Lung (tissue), 12 donors: ENCODE measurements around the gene RERG. TPM values are rescaled to one million over a fixed set of nuclear protein-coding genes. Genes with fewer than 3 reads are reported as not detected.

Source experiments
- ATAC-seq: fragments of 200-7000 bp; cut with Tn5 transposase; one replicate; pipeline ENCODE4 v1.9.1; 2020; ENCODE audit warnings: moderate number of reproducible peaks; ENCODE audit not compliant: insufficient read depth, low FRiP score
- DNase-seq, 3 donors: peaks; one replicate each; pipeline ENCODE4 v3.0.0-alpha.2; 2013 to 2017
- H3K27ac ChIP-seq, 2 donors: one replicate each; pipeline ENCODE4 v1.5.1; 2013; ENCODE audit warnings: mild to moderate bottlenecking in 2 of 2, moderate library complexity in 2 of 2, control low read depth in 1 of 2, inconsistent platforms in 1 of 2, low read depth in 1 of 2, low read length in 1 of 2
- H3K27me3 ChIP-seq, 3 donors: one replicate each; pipeline ENCODE4 v1.5.1; 2013; ENCODE audit warnings: low read length in 2 of 3; ENCODE audit not compliant: control insufficient read depth in 3 of 3, insufficient read depth in 3 of 3
- H3K36me3 ChIP-seq, 4 donors: one replicate each; pipeline ENCODE4 v1.5.1; 2013; ENCODE audit warnings: low read length in 4 of 4, mild to moderate bottlenecking in 1 of 4, moderate library complexity in 1 of 4; ENCODE audit not compliant: control insufficient read depth in 4 of 4, insufficient read depth in 4 of 4
- H3K4me1 ChIP-seq, 5 donors: one replicate each; pipeline ENCODE4 v1.5.1; 2013; ENCODE audit warnings: low read length in 5 of 5, mild to moderate bottlenecking in 2 of 5, moderate library complexity in 1 of 5; ENCODE audit not compliant: control insufficient read depth in 5 of 5, insufficient read depth in 5 of 5
- H3K4me3 ChIP-seq: one replicate; pipeline ENCODE4 v1.5.1; 2013; ENCODE audit warnings: mild to moderate bottlenecking, control low read depth, moderate library complexity
- H3K9ac ChIP-seq, 2 donors: one replicate each; pipeline ENCODE4 v1.5.1; 2013; ENCODE audit warnings: low read length in 2 of 2, control low read depth in 1 of 2; ENCODE audit not compliant: insufficient read depth in 1 of 2
- H3K9me3 ChIP-seq, 4 donors: one replicate each; pipeline ENCODE4 v1.5.1; 2013; ENCODE audit warnings: low read length in 3 of 4, mild to moderate bottlenecking in 1 of 4, moderate library complexity in 1 of 4; ENCODE audit not compliant: control insufficient read depth in 4 of 4, insufficient read depth in 3 of 4
- CTCF ChIP-seq: IDR thresholded peaks from 2 replicates; pipeline ENCODE4 v1.5.1; 2012; ENCODE audit warnings: mild to moderate bottlenecking; ENCODE audit errors: control extremely low read depth, extremely low read depth
- WGBS, 2 donors: extraction: QIAGEN DNeasy Blood & Tissue Kit; methylation state at CpG; one replicate each; pipeline ENCODE4 v1.1.7; 2013; 5-methylcytosine and 5-hydroxymethylcytosine counted together
- polyA plus RNA-seq, 2 donors: library from polyadenylated mRNA; stranded (reverse); fragments of 200-250 nt; gene quantifications; one replicate each; pipeline ENCODE4 v1.2.1, GENCODE V29; 2013
- total RNA-seq, 2 donors: library from RNA; depleted of rRNA in 1 of 2; stranded (reverse); fragments of >200 nt in 1 of 2; gene quantifications; one replicate each; pipeline ENCODE4 v1.2.1, GENCODE V29; 2014 to 2021
- donor health status: control.
- donor health status: control.
- donor health status: Bipolar disorder and iron deficiency.
- donor health status: healthy.
- donor health status: DM: yes; HTN: yes; CAD: no.

Gene RERG
- total and polyA plus RNA-seq, 4 donors: 3.3 to 20.1 (median 8.5) TPM

GRCh38 chr12:15225136-15225862, 4.1 kb upstream of the RERG start:
- peaks cover 0 to 17% (median 0%) of the 10 kb centered on the region in 5 donors for H3K4me1 ChIP-seq
- no peak for TF ChIP-seq CTCF
- ATAC-seq (no peak), DNase-seq (peak; percentile 50 to 86 (median 76))
- H3K9ac ChIP-seq: no peak overlapping the region
- no peaks in the 10 kb centered on the region for H3K36me3 ChIP-seq
- peaks cover 0 to 3% (median 0%) of the 10 kb centered on the region in 3 donors for H3K27me3 ChIP-seq
- 72 to 86% methylated on average over 2 of the region's 2 CpGs for WGBS, 2 donors
- no peak overlapping the region for H3K27ac ChIP-seq
- H3K4me3 ChIP-seq: no peak overlapping the region
- no peaks in the 10 kb centered on the region for H3K9me3 ChIP-seq

GRCh38 chr12:15222219-15222618, 1.0 kb upstream of the RERG start:
- Histone ChIP-seq H3K36me3 (no peaks in the 10 kb centered on the region), H3K27ac (no peak overlapping the region), H3K9ac (no peak overlapping the region), H3K27me3 (no peaks in the 10 kb centered on the region), H3K9me3 (no peaks in the 10 kb centered on the region), H3K4me3 (no peak overlapping the region), H3K4me1 (peaks cover 0 to 24% (median 0%) of the 10 kb centered on the region in 5 donors)
- TF ChIP-seq CTCF: no peak
- 63 to 73% methylated on average over 3 of the region's 3 CpGs for WGBS, 2 donors
- DNase-seq: no peak
- no peak for ATAC-seq

GRCh38 chr12:15220451-15220850, 766 bp downstream of the RERG start:
- peaks cover 0 to 24% (median 0%) of the 10 kb centered on the region in 5 donors for H3K4me1 ChIP-seq
- no peak for DNase-seq
- peak overlapping the region; percentile 12 to 69 for H3K27ac ChIP-seq
- no peak overlapping the region for H3K4me3 ChIP-seq
- WGBS, 2 donors: 56 to 59% methylated on average over 4 of the region's 4 CpGs
- H3K27me3 ChIP-seq: no peaks in the 10 kb centered on the region
- no peaks in the 10 kb centered on the region for H3K36me3 ChIP-seq
- no peaks in the 10 kb centered on the region for H3K9me3 ChIP-seq
- peak overlapping the region in 1 of 2 donors; percentile 47 for H3K9ac ChIP-seq
- TF ChIP-seq CTCF: no peak
- ATAC-seq: no peak
